Inflammatory macrophage treated with lipopolysaccharide for 1 hour (primary cell): Measurements from ENCODE around the gene ZCCHC8.
A peak's percentile ranks its signal among the peaks of the same experiment; 100 is the strongest.
"Not testable (repeated sequence)": the region's sequence is repeated elsewhere in the genome, so short reads cannot be mapped to it uniquely, and the experiment has no call there.

Experiments
- DNase-seq, 2 donors: peaks; one replicate each; pipeline ENCODE4 v3.0.0-alpha.2; 2020 to 2022

The ZCCHC8 gene

GRCh38 chr12:122470576-122470975, 30.2 kb downstream of the ZCCHC8 start:
- DNase-seq = not testable (repeated sequence)

- not testable (repeated sequence) for DNase-seq
Measured at GRCh38 chr12:122469856-122470255, 30.9 kb downstream of the ZCCHC8 start.

- DNase-seq = no peak
Measured at GRCh38 chr12:122467983-122468382, 32.7 kb downstream of the ZCCHC8 start.

GRCh38 chr12:122464317-122465042, 36.3 kb downstream of the ZCCHC8 start:
- DNase-seq = peak; percentile 89 to 91

- no peak for DNase-seq
Measured at GRCh38 chr12:122460641-122461040, 40.1 kb downstream of the ZCCHC8 start.

- DNase-seq = no peak
Measured at GRCh38 chr12:122460061-122460460, 40.7 kb downstream of the ZCCHC8 start.

GRCh38 chr12:122459211-122459610, 41.5 kb downstream of the ZCCHC8 start:
- DNase-seq = no peak

- no peak for DNase-seq
Measured at GRCh38 chr12:122458105-122459035, 42.4 kb downstream of the ZCCHC8 start.

GRCh38 chr12:122457627-122458026, 43.1 kb downstream of the ZCCHC8 start:
- no peak for DNase-seq

GRCh38 chr12:122454739-122455138, 46.0 kb downstream of the ZCCHC8 start:
- DNase-seq = no peak

GRCh38 chr12:122454250-122454721, 46.4 kb downstream of the ZCCHC8 start:
- no peak for DNase-seq

- DNase-seq = no peak
Measured at GRCh38 chr12:122452701-122453285, 47.9 kb downstream of the ZCCHC8 start.

- peak; percentile 41 to 75 for DNase-seq
Measured at GRCh38 chr12:122449317-122449716, 51.4 kb downstream of the ZCCHC8 start.

- DNase-seq = not testable (repeated sequence)
Measured at GRCh38 chr12:122447825-122448224, 52.9 kb downstream of the ZCCHC8 start.

GRCh38 chr12:122446390-122446789, 54.3 kb downstream of the ZCCHC8 start:
- not testable (repeated sequence) for DNase-seq

- not testable (repeated sequence) for DNase-seq
Measured at GRCh38 chr12:122444071-122444470, 56.7 kb downstream of the ZCCHC8 start.

- not testable (repeated sequence) for DNase-seq
Measured at GRCh38 chr12:122438822-122439221, 61.9 kb downstream of the ZCCHC8 start.

GRCh38 chr12:122437656-122438121, 63.0 kb downstream of the ZCCHC8 start:
- DNase-seq = no peak

- no peak for DNase-seq
Measured at GRCh38 chr12:122435186-122435585, 65.5 kb downstream of the ZCCHC8 start.

- DNase-seq = not testable (repeated sequence)
Measured at GRCh38 chr12:122429043-122429442, 71.7 kb downstream of the ZCCHC8 start.

- no peak for DNase-seq
Measured at GRCh38 chr12:122427403-122427802, 73.3 kb downstream of the ZCCHC8 start.

- DNase-seq = peak; percentile 39 to 49
Measured at GRCh38 chr12:122423258-122424165, 77.2 kb downstream of the ZCCHC8 start.
